Nephron progenitor cell (in vitro differentiated cells): ENCODE measurements around the gene KRT1.

Source experiments
- DNase-seq: peaks from one replicate; pipeline ENCODE4 v3.0.0; 2021
- H3K27ac Mint-ChIP-seq: 2 replicates; pipeline ENCODE4 v1.8.0; 2021; ENCODE audit warnings: mild to moderate bottlenecking, moderate library complexity, mixed read lengths
- H3K27me3 Mint-ChIP-seq: 2 replicates; pipeline ENCODE4 v1.8.0; 2021; ENCODE audit warnings: mild to moderate bottlenecking, low read depth, mixed read lengths; ENCODE audit not compliant: poor library complexity
- H3K36me3 Mint-ChIP-seq: 2 replicates; pipeline ENCODE4 v1.8.0; 2021; ENCODE audit warnings: low read depth, mixed read lengths
- H3K4me1 Mint-ChIP-seq: 2 replicates; pipeline ENCODE4 v1.8.0; 2021; ENCODE audit warnings: mixed read lengths
- H3K4me3 Mint-ChIP-seq: 2 replicates; pipeline ENCODE4 v1.8.0; 2021; ENCODE audit warnings: mild to moderate bottlenecking, moderate library complexity, mixed read lengths
- H3K9me3 Mint-ChIP-seq: 2 replicates; pipeline ENCODE4 v1.8.0; 2021; ENCODE audit warnings: mild to moderate bottlenecking, moderate library complexity, mixed read lengths
- CTCF ChIP-seq: fragments of 200-600 bp; sonication (generic); IDR thresholded peaks from 2 replicates; pipeline ENCODE4 v1.5.0; 2021; ENCODE audit warnings: antibody characterized with exemption

The KRT1 gene

GRCh38 chr12:52627395-52628110, 52.7 kb downstream of the KRT1 start:
- H3K27me3 Mint-ChIP-seq = peaks cover under 1% of the 10 kb centered on the region
- H3K36me3 Mint-ChIP-seq = no peaks in the 10 kb centered on the region
- H3K4me1 Mint-ChIP-seq = peaks cover 7% of the 10 kb centered on the region
- H3K9me3 Mint-ChIP-seq = peaks cover 6% of the 10 kb centered on the region
- no peak overlapping the region for H3K4me3 Mint-ChIP-seq
- no peak for DNase-seq
- no peak for TF ChIP-seq CTCF
- no peak overlapping the region for H3K27ac Mint-ChIP-seq
